GM23338 (cell line): Measurements from ENCODE around the gene TRPM2. TPM values are rescaled to one million over a fixed set of nuclear protein-coding genes. Genes with fewer than 3 reads are reported as not detected.

ENCODE experiments used
- ATAC-seq: fragments of 200-7000 bp; cut with Tn5 transposase; 3 replicates; pipeline ENCODE4 v1.9.1; 2020
- DNase-seq: peaks from one replicate; pipeline ENCODE4 v3.0.0-alpha.2; 2015; ENCODE audit warnings: low spot score
- H2AFZ ChIP-seq: fragments of 200-600 bp; sonication (generic); 2 replicates; pipeline ENCODE4 v1.8.0; 2016; ENCODE audit warnings: antibody characterized with exemption, mild to moderate bottlenecking, moderate library complexity
- H3F3A ChIP-seq: fragments of 200-600 bp; sonication (generic); replicated peaks from 2 replicates; pipeline ENCODE4 v1.8.0; 2017; ENCODE audit warnings: antibody characterized with exemption, mixed run types, low read depth
- H3K27ac ChIP-seq: fragments of 200-600 bp; sonication (generic); 2 replicates; pipeline ENCODE4 v1.6.1; 2016; ENCODE audit warnings: low read depth
- H3K27me3 ChIP-seq: fragments of 200-600 bp; sonication (generic); 2 replicates; pipeline ENCODE4 v1.8.0; 2016; ENCODE audit warnings: mild to moderate bottlenecking, mixed run types, moderate library complexity; ENCODE audit not compliant: insufficient read depth
- H3K36me3 ChIP-seq: fragments of 200-600 bp; sonication (generic); 2 replicates; pipeline ENCODE4 v1.8.0; 2016; ENCODE audit warnings: mild to moderate bottlenecking; ENCODE audit not compliant: insufficient read depth
- H3K4me1 ChIP-seq: fragments of 200-600 bp; sonication (generic); 2 replicates; pipeline ENCODE4 v1.8.0; 2016; ENCODE audit warnings: mild to moderate bottlenecking, moderate library complexity; ENCODE audit not compliant: insufficient read depth
- H3K4me2 ChIP-seq: fragments of 200-600 bp; sonication (generic); 2 replicates; pipeline ENCODE4 v1.7.1; 2017; ENCODE audit warnings: mixed run types
- H3K4me3 ChIP-seq: fragments of 200-600 bp; sonication (generic); 2 replicates; pipeline ENCODE4 v1.6.1; 2016; ENCODE audit warnings: mixed run types
- H3K79me2 ChIP-seq: fragments of 200-600 bp; sonication (generic); replicated peaks from 2 replicates; pipeline ENCODE4 v1.8.0; 2017; ENCODE audit warnings: mild to moderate bottlenecking; ENCODE audit not compliant: insufficient read depth
- H3K9me2 ChIP-seq: fragments of 200-600 bp; sonication (generic); 2 replicates; pipeline ENCODE4 v1.8.0; 2017; ENCODE audit not compliant: insufficient read depth
- H4K20me1 ChIP-seq: fragments of 200-600 bp; sonication (generic); replicated peaks from 2 replicates; pipeline ENCODE4 v1.8.0; 2017; ENCODE audit warnings: mild to moderate bottlenecking; ENCODE audit not compliant: insufficient read depth
- H3K27ac Mint-ChIP-seq: 2 replicates; pipeline ENCODE4 v1.8.0; 2020; ENCODE audit warnings: inconsistent platforms, mild to moderate bottlenecking, moderate library complexity, mixed read lengths
- H3K27me3 Mint-ChIP-seq: 3 replicates; pipeline ENCODE4 v1.8.0; 2022; ENCODE audit warnings: low read depth, mild to moderate bottlenecking, moderate library complexity, mixed read lengths, inconsistent platforms; ENCODE audit not compliant: insufficient read depth, poor library complexity
- H3K36me3 Mint-ChIP-seq: 3 replicates; pipeline ENCODE4 v1.8.0; 2021; ENCODE audit warnings: low read depth, mild to moderate bottlenecking, inconsistent platforms, moderate library complexity, mixed read lengths
- H3K4me1 Mint-ChIP-seq: 3 replicates; pipeline ENCODE4 v1.8.0; 2020; ENCODE audit warnings: mild to moderate bottlenecking, inconsistent platforms, mixed read lengths
- H3K4me3 Mint-ChIP-seq: 3 replicates; pipeline ENCODE4 v1.8.0; 2021; ENCODE audit warnings: moderate library complexity, mild to moderate bottlenecking, inconsistent platforms, mixed read lengths
- H3K9me3 Mint-ChIP-seq: 3 replicates; pipeline ENCODE4 v1.8.0; 2020; ENCODE audit warnings: moderate library complexity, mild to moderate bottlenecking, inconsistent platforms, mixed read lengths
- EZH2 ChIP-seq: fragments of 200-600 bp; sonication (generic); IDR thresholded peaks from one replicate; pipeline ENCODE4 v1.8.0; 2017; ENCODE audit warnings: antibody characterized with exemption, mild to moderate bottlenecking, low read depth; ENCODE audit not compliant: unreplicated experiment
- JUNB ChIP-seq: IDR thresholded peaks from one replicate; pipeline ENCODE4 v1.6.1; 2016; ENCODE audit warnings: antibody characterized with exemption; ENCODE audit not compliant: unreplicated experiment
- NANOG ChIP-seq: IDR thresholded peaks from 2 replicates; pipeline ENCODE4 v1.6.1; 2016; ENCODE audit warnings: antibody characterized with exemption, borderline replicate concordance
- STAT1 ChIP-seq: IDR thresholded peaks from one replicate; pipeline ENCODE4 v1.6.1; 2016; ENCODE audit warnings: antibody characterized with exemption; ENCODE audit not compliant: unreplicated experiment
- ZNF462 ChIP-seq: fragments of 250-450 bp; sonication (Bioruptor Pico); IDR thresholded peaks from 2 replicates; pipeline ENCODE4 v1.5.0; 2020; ENCODE audit warnings: mild to moderate bottlenecking, moderate library complexity
- polyA plus RNA-seq: library from polyadenylated mRNA; unstranded; fragments of >200 nt; fragmentation: Nextera tagmentation; extraction: Ambion mirVana; gene quantifications from 2 replicates; pipeline ENCODE4 v1.2.1, GENCODE V29; 2016
- total RNA-seq: library from RNA; depleted of rRNA; stranded (reverse); fragments of >200 nt; shearing (Covaris generic); gene quantifications from 2 replicates; pipeline ENCODE4 v1.2.3, GENCODE V29; 2014

Gene TRPM2
- total and polyA plus RNA-seq, 2 experiments from 2014 or later = 0.53 to 0.83 TPM

- TF ChIP-seq ZNF462 (CRISPR knock-in tag) (no peak), STAT1 (no peak), EZH2 (no peak), JUNB (no peak), NANOG (no peak)
These were observed 99.7 kb downstream of the TRPM2 start (continued) for GRCh38 chr21:44453120-44453519.

GRCh38 chr21:44454058-44454457, 100.6 kb downstream of the TRPM2 start:
- no peak overlapping the region for H3K27ac ChIP-seq
- H3K4me3 ChIP-seq = no peak overlapping the region

More at GRCh38 chr21:44454058-44454457, 100.6 kb downstream of the TRPM2 start:
- no peak overlapping the region for H3K27ac Mint-ChIP-seq
- Histone ChIP-seq H3K36me3 (no peaks in the 10 kb centered on the region), H3K9me2 (no peaks in the 10 kb centered on the region), H3K4me2 (peak overlapping the region; percentile 85; the same call in 1 of the 2 replicates), H3K4me1 (no peaks in the 10 kb centered on the region), H3K79me2 (no peaks in the 10 kb centered on the region), H2AFZ (no peak overlapping the region), H3K27me3 (no peaks in the 10 kb centered on the region), H4K20me1 (no peaks in the 10 kb centered on the region), H3F3A (no peaks in the 10 kb centered on the region)
- no peaks in the 10 kb centered on the region for H3K9me3 Mint-ChIP-seq
- TF ChIP-seq ZNF462 (CRISPR knock-in tag) = no peak
- no peak for DNase-seq
- H3K4me3 Mint-ChIP-seq = peak overlapping the region; percentile 61
- peaks cover 3% of the 10 kb centered on the region; the same call in 1 of the 3 replicates for H3K36me3 Mint-ChIP-seq
- ATAC-seq = no peak
- peaks cover 12% of the 10 kb centered on the region for H3K27me3 Mint-ChIP-seq
- peaks cover 6% of the 10 kb centered on the region; the same call in 1 of the 3 replicates for H3K4me1 Mint-ChIP-seq
